GM12878 (cell line): ENCODE results near the gene COG4. TPM values are rescaled to one million over a fixed set of nuclear protein-coding genes. Genes with fewer than 3 reads are reported as not detected.

Experiments
- CREB1 ChIP-seq: IDR thresholded peaks from 2 replicates; pipeline ENCODE4 v1.6.1; 2012; ENCODE audit warnings: low read depth, mild to moderate bottlenecking, inconsistent platforms
- E2F4 ChIP-seq: IDR thresholded peaks from 2 replicates; pipeline ENCODE4 v1.6.1; 2012; ENCODE audit warnings: low read depth, low read length, improper control_type of control experiment
- EED ChIP-seq: sonication (generic); IDR thresholded peaks from 2 replicates; pipeline ENCODE4 v1.6.1; 2016; ENCODE audit warnings: antibody characterized with exemption, low read depth
- IKZF2 ChIP-seq, 2 experiments: fragments of 450-650 bp; IDR thresholded peaks; 2 replicates each; pipeline ENCODE4 v1.6.1; 2017; ENCODE audit warnings: mild to moderate bottlenecking in 2 of 2, moderate library complexity in 2 of 2
- JUNB ChIP-seq: IDR thresholded peaks from 2 replicates; pipeline ENCODE4 v1.6.1; 2016; ENCODE audit warnings: antibody characterized with exemption, mild to moderate bottlenecking
- MLLT1 ChIP-seq: fragments of 450-650 bp; IDR thresholded peaks from 2 replicates; pipeline ENCODE4 v1.6.1; 2016; ENCODE audit warnings: mild to moderate bottlenecking
- MTA3 ChIP-seq: IDR thresholded peaks from 2 replicates; pipeline ENCODE4 v1.6.1; 2012; ENCODE audit warnings: low read length, inconsistent platforms, borderline replicate concordance
- NFYB ChIP-seq: IDR thresholded peaks from 2 replicates; pipeline ENCODE4 v1.6.1; 2011; ENCODE audit warnings: low read depth, mild to moderate bottlenecking, low read length, improper control_type of control experiment, moderate library complexity; ENCODE audit not compliant: insufficient read depth
- NR2F1 ChIP-seq: fragments of 450-650 bp; conservative IDR thresholded peaks from 2 replicates; pipeline ENCODE4 v1.6.1; 2017; ENCODE audit warnings: mild to moderate bottlenecking
- POLR2AphosphoS2 ChIP-seq: IDR thresholded peaks from 2 replicates; pipeline ENCODE4 v1.6.1; 2011; ENCODE audit warnings: low read depth, mild to moderate bottlenecking, low read length, improper control_type of control experiment, moderate library complexity
- RBBP5 ChIP-seq: fragments of 200-600 bp; sonication (generic); conservative IDR thresholded peaks from 2 replicates; pipeline ENCODE4 v1.6.1; 2016
- SKIL ChIP-seq: fragments of 450-650 bp; IDR thresholded peaks from 2 replicates; pipeline ENCODE4 v1.6.1; 2017; ENCODE audit warnings: mild to moderate bottlenecking, low read depth, inconsistent platforms; ENCODE audit not compliant: poor library complexity, severe bottlenecking
- SMAD1 ChIP-seq: fragments of 450-650 bp; IDR thresholded peaks from 2 replicates; pipeline ENCODE4 v1.6.1; 2018; ENCODE audit warnings: mild to moderate bottlenecking, low read depth; ENCODE audit not compliant: partially characterized antibody
- SREBF2 ChIP-seq: IDR thresholded peaks from 2 replicates; pipeline ENCODE4 v1.6.1; 2012; ENCODE audit warnings: mild to moderate bottlenecking, low read length
- TAF1 ChIP-seq: IDR thresholded peaks from 2 replicates; pipeline ENCODE4 v1.6.1; 2011; ENCODE audit warnings: mild to moderate bottlenecking, low read depth, low read length, borderline replicate concordance
- TCF7 ChIP-seq: IDR thresholded peaks from 2 replicates; pipeline ENCODE4 v1.6.1; 2014; ENCODE audit warnings: antibody characterized with exemption, borderline replicate concordance
- USF2 ChIP-seq: IDR thresholded peaks from 2 replicates; pipeline ENCODE4 v1.6.1; 2011; ENCODE audit warnings: low read depth, low read length, improper control_type of control experiment, borderline replicate concordance
- ZNF274 ChIP-seq: IDR thresholded peaks from one replicate; pipeline ENCODE4 v1.8.0; 2011; ENCODE audit not compliant: insufficient read length, insufficient read depth
- ZNF592 ChIP-seq: fragments of 450-650 bp; IDR thresholded peaks from 2 replicates; pipeline ENCODE4 v1.6.1; 2017; ENCODE audit warnings: mild to moderate bottlenecking, moderate library complexity
- ZNF622 ChIP-seq: fragments of 450-650 bp; IDR thresholded peaks from 2 replicates; pipeline ENCODE4 v1.6.1; 2017; ENCODE audit warnings: mild to moderate bottlenecking, inconsistent platforms
- polyA plus RNA-seq, 11 experiments: library from polyadenylated mRNA; depleted of rRNA in 4 of 11; unstranded in 6 of 11; stranded (reverse) in 5 of 11; fragments of >200 nt; fragmentation: Nextera tagmentation in 4 of 11; fragmentation: Illumina TruSeq in 1 of 11; extraction: Ambion mirVana in 4 of 11; extraction: Trizol in 1 of 11; gene quantifications; 1 replicate in 1 of 11; 2 replicates in 10 of 11; pipeline versions ENCODE4 v1.2.1 to v1.2.3, GENCODE V29; 2011 to 2016; ENCODE audit warnings: inconsistent platforms in 2 of 11, missing spikeins in 2 of 11, low read depth in 1 of 11
- total RNA-seq, 4 experiments: library from RNA; depleted of rRNA in 3 of 4; stranded (reverse); fragments of >200 nt in 3 of 4; fragmentation: Illumina TruSeq in 1 of 4; extraction: Trizol in 1 of 4; gene quantifications; 2 replicates each; pipeline versions ENCODE4 v1.2.1 to v1.2.3, GENCODE V29; 2013 to 2021

Gene COG4
- total and polyA plus RNA-seq, 10 of the 15 experiments (the other 5 are each of a cell fraction or from before 2014, with no cell fraction given): 7.0 to 57.7 (median 33.0) TPM

GRCh38 chr16:70437582-70438557, 85.5 kb downstream of the COG4 start (continued):
- TF ChIP-seq SMAD1: no peak
- no peak for TF ChIP-seq EED
- TF ChIP-seq SKIL: no peak
- TF ChIP-seq NR2F1: 0 out of 2 replicates have a peak, but pooled peaks have one; percentile 15
- no peak for TF ChIP-seq NFYB
- no peak for TF ChIP-seq ZNF622
- no peak for TF ChIP-seq TCF7
- TF ChIP-seq RBBP5: no peak
- TF ChIP-seq SREBF2: no peak
- no peak for TF ChIP-seq MTA3
- TF ChIP-seq ZNF592: no peak
- no peak for TF ChIP-seq ZNF274
- no peak for TF ChIP-seq TAF1
- no peak for TF ChIP-seq JUNB
- TF ChIP-seq USF2: no peak
- TF ChIP-seq POLR2AphosphoS2: no peak
- no peak for TF ChIP-seq CREB1
- 0 out of 4 replicates have a peak, but pooled peaks of 1 of the 2 experiments have one; percentile 18 for TF ChIP-seq IKZF2 (IDR thresholded peaks at IDR 0.05)
- peak; percentile 42; the same call in 1 of the 2 replicates for TF ChIP-seq MLLT1
- TF ChIP-seq E2F4: no peak
